GM21717 (cell line): Measurements from ENCODE around the gene RDH16.

ENCODE experiments used
- ATAC-seq: cut with Tn5 transposase; IDR thresholded peaks from one replicate; pipeline ENCODE4 v1.9.1; 2021; ENCODE audit warnings: mild to moderate bottlenecking, moderate library complexity; ENCODE audit not compliant: unreplicated experiment

Gene RDH16

GRCh38 chr12:56957229-56958052 is at the start of gene RDH16:
RDH16 (minus strand) TSS chr12:56957608; CDS start chr12:56957462, 146 bp downstream.
- ATAC-seq: no peak

GRCh38 chr12:57006809-57007475 is 49.5 kb upstream of the RDH16 start:
- no peak for ATAC-seq

- ATAC-seq: no peak
Observed at GRCh38 chr12:57005980-57006808, 48.8 kb upstream of the RDH16 start, which contains the start of gene ZBTB39. ZBTB39 (minus strand) TSS chr12:57006546; CDS start chr12:57004917, 1,629 bp downstream.

GRCh38 chr12:57004651-57005050 is 47.2 kb upstream of the RDH16 start:
- ATAC-seq: no peak

- no peak for ATAC-seq
Observed at GRCh38 chr12:57003395-57003794, 46.0 kb upstream of the RDH16 start.

- no peak for ATAC-seq
Observed at GRCh38 chr12:57001448-57001906, 44.1 kb upstream of the RDH16 start.

- no peak for ATAC-seq
Observed at GRCh38 chr12:57000393-57000792, 43.0 kb upstream of the RDH16 start.

- ATAC-seq: no peak
Observed at GRCh38 chr12:56999456-56999855, 42.0 kb upstream of the RDH16 start.

- peak; percentile 74 for ATAC-seq
Observed at GRCh38 chr12:56998981-56999380, 41.6 kb upstream of the RDH16 start.

- no peak for ATAC-seq
Observed at GRCh38 chr12:56998316-56998715, 40.9 kb upstream of the RDH16 start.

- ATAC-seq: no peak
Observed at GRCh38 chr12:56996793-56997545, 39.6 kb upstream of the RDH16 start.

GRCh38 chr12:56995930-56996496 is 38.6 kb upstream of the RDH16 start:
- no peak for ATAC-seq

GRCh38 chr12:56995201-56995929 is 38.0 kb upstream of the RDH16 start:
- ATAC-seq: no peak

- ATAC-seq: no peak
Observed at GRCh38 chr12:56994231-56994746, 36.9 kb upstream of the RDH16 start.

- no peak for ATAC-seq
Observed at GRCh38 chr12:56993346-56993745, 35.9 kb upstream of the RDH16 start.

GRCh38 chr12:56991319-56992246 is 34.2 kb upstream of the RDH16 start:
- ATAC-seq: no peak

- ATAC-seq: no peak
Observed at GRCh38 chr12:56990648-56991318, 33.4 kb upstream of the RDH16 start.
